Astrocyte (in vitro differentiated cells and primary cell): ENCODE data around the gene MYO5B. TPM values are rescaled to one million over a fixed set of nuclear protein-coding genes. Genes with fewer than 3 reads are reported as not detected.

Source experiments
- DNase-seq: peaks from one replicate; pipeline ENCODE4 v3.0.0-alpha.2; 2010; ENCODE audit warnings: low read depth
- FAIRE-seq: peaks from 2 replicates; lab custom pipeline; 2011; peaks lifted over from hg19 to GRCh38; lab: Jason Lieb, UNC
- H2AFZ ChIP-seq: 2 replicates; pipeline ENCODE4 v1.6.0; 2012; ENCODE audit warnings: low read depth, low read length, inconsistent platforms
- H3K27ac ChIP-seq: 2 replicates; pipeline ENCODE4 v1.5.1; 2011; ENCODE audit warnings: low read depth, low read length, inconsistent platforms
- H3K27me3 ChIP-seq: 2 replicates; pipeline ENCODE4 v1.6.0; 2011; ENCODE audit warnings: low read length, inconsistent platforms; ENCODE audit not compliant: insufficient read depth
- H3K36me3 ChIP-seq: 2 replicates; pipeline ENCODE4 v1.5.1; 2011; ENCODE audit warnings: low read length, inconsistent platforms; ENCODE audit not compliant: insufficient read depth
- H3K4me1 ChIP-seq: 2 replicates; pipeline ENCODE4 v1.5.1; 2011; ENCODE audit warnings: low read length, inconsistent platforms; ENCODE audit not compliant: insufficient read depth
- H3K4me2 ChIP-seq: 2 replicates; pipeline ENCODE4 v1.6.0; 2012; ENCODE audit warnings: low read length, inconsistent platforms
- H3K4me3 ChIP-seq: 2 replicates; pipeline ENCODE4 v1.5.1; 2011; ENCODE audit warnings: low read depth, mild to moderate bottlenecking, low read length, inconsistent platforms; ENCODE audit not compliant: insufficient read depth
- H3K79me2 ChIP-seq: 2 replicates; pipeline ENCODE4 v1.6.0; 2012; ENCODE audit warnings: mild to moderate bottlenecking, low read length, inconsistent platforms; ENCODE audit not compliant: insufficient read depth
- H3K9ac ChIP-seq: 2 replicates; pipeline ENCODE4 v1.6.0; 2012; ENCODE audit warnings: mild to moderate bottlenecking, low read length, inconsistent platforms
- H3K9me3 ChIP-seq: 2 replicates; pipeline ENCODE4 v1.5.1; 2012; ENCODE audit warnings: low read depth, mild to moderate bottlenecking, low read length, inconsistent platforms; ENCODE audit not compliant: insufficient read depth
- H4K20me1 ChIP-seq: 2 replicates; pipeline ENCODE4 v1.6.0; 2012; ENCODE audit warnings: low read length, inconsistent platforms; ENCODE audit not compliant: insufficient read depth
- H3K27ac Mint-ChIP-seq: one replicate; pipeline ENCODE4 v1.8.0; 2021; ENCODE audit warnings: mild to moderate bottlenecking, mixed read lengths; ENCODE audit not compliant: unreplicated experiment
- H3K27me3 Mint-ChIP-seq: one replicate; pipeline ENCODE4 v1.8.0; 2021; ENCODE audit warnings: low read depth, mixed read lengths; ENCODE audit not compliant: unreplicated experiment
- H3K36me3 Mint-ChIP-seq: one replicate; pipeline ENCODE4 v1.8.0; 2021; ENCODE audit warnings: low read depth, mixed read lengths; ENCODE audit not compliant: unreplicated experiment
- H3K4me1 Mint-ChIP-seq: one replicate; pipeline ENCODE4 v1.8.0; 2021; ENCODE audit warnings: low read depth, mixed read lengths; ENCODE audit not compliant: unreplicated experiment
- H3K4me3 Mint-ChIP-seq: one replicate; pipeline ENCODE4 v1.8.0; 2021; ENCODE audit warnings: mild to moderate bottlenecking, moderate library complexity, mixed read lengths; ENCODE audit not compliant: unreplicated experiment
- H3K9me3 Mint-ChIP-seq: one replicate; pipeline ENCODE4 v1.8.0; 2021; ENCODE audit warnings: mild to moderate bottlenecking, mixed read lengths; ENCODE audit not compliant: unreplicated experiment
- EZH2 ChIP-seq: IDR thresholded peaks from 2 replicates; pipeline ENCODE4 v1.6.1; 2012; ENCODE audit warnings: mild to moderate bottlenecking, low read length, inconsistent platforms; ENCODE audit not compliant: insufficient read depth
- total RNA-seq: library from RNA; stranded (reverse); gene quantifications from 2 replicates; pipeline ENCODE4 v1.2.1, GENCODE V29; 2021
- TF ChIP-seq, protein P1 (sequence below): IDR thresholded peaks from 2 replicates; pipeline ENCODE4 v1.5.1; 2011; ENCODE audit warnings: low read depth, mild to moderate bottlenecking, inconsistent platforms, low read length, moderate library complexity; ENCODE audit not compliant: insufficient read depth

MYO5B gene
- total RNA-seq, 1 donor from 2014 or later = 8.3 TPM

GRCh38 chr18:49904871-49905555 is 289.9 kb downstream of the MYO5B start:
- Histone ChIP-seq H3K4me2 (no peak overlapping the region), H4K20me1 (no peaks in the 10 kb centered on the region), H3K4me3 (no peak overlapping the region), H3K9me3 (no peaks in the 10 kb centered on the region), H3K27ac (no peak overlapping the region), H3K36me3 (no peaks in the 10 kb centered on the region), H3K79me2 (no peaks in the 10 kb centered on the region), H3K27me3 (peaks cover 4% of the 10 kb centered on the region), H3K9ac (no peak overlapping the region), H3K4me1 (no peaks in the 10 kb centered on the region), H2AFZ (no peak overlapping the region)
- no peak for FAIRE-seq
- peaks cover 12% of the 10 kb centered on the region for H3K36me3 Mint-ChIP-seq
- no peak overlapping the region for H3K4me3 Mint-ChIP-seq
- H3K27ac Mint-ChIP-seq = no peak overlapping the region
- DNase-seq = no peak
- H3K27me3 Mint-ChIP-seq = peaks cover 4% of the 10 kb centered on the region
- TF ChIP-seq, protein P1, sequence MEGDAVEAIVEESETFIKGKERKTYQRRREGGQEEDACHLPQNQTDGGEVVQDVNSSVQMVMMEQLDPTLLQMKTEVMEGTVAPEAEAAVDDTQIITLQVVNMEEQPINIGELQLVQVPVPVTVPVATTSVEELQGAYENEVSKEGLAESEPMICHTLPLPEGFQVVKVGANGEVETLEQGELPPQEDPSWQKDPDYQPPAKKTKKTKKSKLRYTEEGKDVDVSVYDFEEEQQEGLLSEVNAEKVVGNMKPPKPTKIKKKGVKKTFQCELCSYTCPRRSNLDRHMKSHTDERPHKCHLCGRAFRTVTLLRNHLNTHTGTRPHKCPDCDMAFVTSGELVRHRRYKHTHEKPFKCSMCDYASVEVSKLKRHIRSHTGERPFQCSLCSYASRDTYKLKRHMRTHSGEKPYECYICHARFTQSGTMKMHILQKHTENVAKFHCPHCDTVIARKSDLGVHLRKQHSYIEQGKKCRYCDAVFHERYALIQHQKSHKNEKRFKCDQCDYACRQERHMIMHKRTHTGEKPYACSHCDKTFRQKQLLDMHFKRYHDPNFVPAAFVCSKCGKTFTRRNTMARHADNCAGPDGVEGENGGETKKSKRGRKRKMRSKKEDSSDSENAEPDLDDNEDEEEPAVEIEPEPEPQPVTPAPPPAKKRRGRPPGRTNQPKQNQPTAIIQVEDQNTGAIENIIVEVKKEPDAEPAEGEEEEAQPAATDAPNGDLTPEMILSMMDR = no peak
- no peak for TF ChIP-seq EZH2
- H3K4me1 Mint-ChIP-seq = peaks cover 9% of the 10 kb centered on the region
- H3K9me3 Mint-ChIP-seq = peaks cover 5% of the 10 kb centered on the region

- H3K27ac ChIP-seq = no peak overlapping the region
- H3K4me2 ChIP-seq = no peak overlapping the region
- H3K27me3 ChIP-seq = peaks cover 4% of the 10 kb centered on the region
- no peaks in the 10 kb centered on the region for H3K36me3 ChIP-seq
- Mint-ChIP-seq H3K27me3 (peaks cover 1% of the 10 kb centered on the region), H3K27ac (no peak overlapping the region), H3K9me3 (peaks cover 5% of the 10 kb centered on the region), H3K4me1 (peaks cover 6% of the 10 kb centered on the region), H3K4me3 (no peak overlapping the region), H3K36me3 (peaks cover 12% of the 10 kb centered on the region)
- H3K9me3 ChIP-seq = no peaks in the 10 kb centered on the region
- FAIRE-seq (no peak), DNase-seq (no peak)
- TF ChIP-seq, protein P1 = no peak
- TF ChIP-seq EZH2 = no peak
- H4K20me1 ChIP-seq = no peaks in the 10 kb centered on the region
- H3K4me3 ChIP-seq = no peak overlapping the region
- H3K9ac ChIP-seq = no peak overlapping the region
- no peaks in the 10 kb centered on the region for H3K79me2 ChIP-seq
- H2AFZ ChIP-seq = no peak overlapping the region
- H3K4me1 ChIP-seq = no peaks in the 10 kb centered on the region
Measured at GRCh38 chr18:49901862-49902340, 293.0 kb downstream of the MYO5B start.

GRCh38 chr18:49899657-49900330 is 295.2 kb downstream of the MYO5B start:
- FAIRE-seq (no peak), DNase-seq (no peak)
- Histone ChIP-seq H3K36me3 (no peaks in the 10 kb centered on the region), H3K9ac (no peak overlapping the region), H3K4me1 (no peaks in the 10 kb centered on the region), H3K4me3 (no peak overlapping the region), H2AFZ (no peak overlapping the region), H3K27ac (no peak overlapping the region), H3K9me3 (no peaks in the 10 kb centered on the region), H3K27me3 (peaks cover 9% of the 10 kb centered on the region), H3K79me2 (no peaks in the 10 kb centered on the region), H4K20me1 (no peaks in the 10 kb centered on the region), H3K4me2 (no peak overlapping the region)
- peaks cover 4% of the 10 kb centered on the region for H3K36me3 Mint-ChIP-seq
- H3K4me3 Mint-ChIP-seq = no peak overlapping the region
- H3K9me3 Mint-ChIP-seq = peaks cover 5% of the 10 kb centered on the region
- H3K27me3 Mint-ChIP-seq = peaks cover 4% of the 10 kb centered on the region
- H3K27ac Mint-ChIP-seq = no peak overlapping the region
- TF ChIP-seq EZH2 = no peak
- TF ChIP-seq, protein P1 = no peak
- peaks cover 2% of the 10 kb centered on the region for H3K4me1 Mint-ChIP-seq
